HG02840 (cell line): ENCODE measurements around the gene KRTAP9-4.
"Not testable (repeated sequence)": the region's sequence is repeated elsewhere in the genome, so short reads cannot be mapped to it uniquely, and the experiment has no call there.

ENCODE experiments used
- ATAC-seq: cut with Tn5 transposase; IDR thresholded peaks from one replicate; pipeline ENCODE4 v1.9.1; 2021; ENCODE audit warnings: mild to moderate bottlenecking, moderate library complexity, moderate number of reproducible peaks; ENCODE audit not compliant: unreplicated experiment, low FRiP score

The KRTAP9-4 gene

GRCh38 chr17:41263212-41263611 lies 13.7 kb downstream of the KRTAP9-4 start:
- ATAC-seq, result no peak

- no peak for ATAC-seq
Observed at GRCh38 chr17:41264599-41264998, 15.1 kb downstream of the KRTAP9-4 start.

DNA sequence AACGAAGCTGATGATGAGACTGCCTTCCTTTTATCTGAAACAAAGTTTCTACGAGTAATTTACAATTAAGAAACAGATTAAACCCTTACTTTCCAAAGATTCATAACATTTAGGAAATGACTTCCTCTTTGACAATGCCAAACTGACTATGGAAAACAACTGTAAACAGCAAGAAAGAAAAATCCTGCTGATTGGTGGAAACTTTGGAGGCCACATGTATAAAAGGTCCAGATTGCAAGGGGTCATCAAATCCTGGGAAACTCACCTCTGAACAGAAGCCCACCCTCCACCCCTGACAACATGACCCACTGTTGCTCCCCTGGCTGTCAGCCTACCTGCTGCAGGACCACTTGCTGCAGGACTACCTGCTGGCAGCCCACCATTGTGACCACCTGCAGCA lies 15.6 kb downstream of the KRTAP9-4 start, which contains the start of gene KRTAP9-6:
Gene KRTAP9-6, plus strand, starts transcription at position 301 of the 400 bp plus-strand sequence. Its CDS starts 0 bp downstream, at position 301.
- ATAC-seq, result no peak

DNA sequence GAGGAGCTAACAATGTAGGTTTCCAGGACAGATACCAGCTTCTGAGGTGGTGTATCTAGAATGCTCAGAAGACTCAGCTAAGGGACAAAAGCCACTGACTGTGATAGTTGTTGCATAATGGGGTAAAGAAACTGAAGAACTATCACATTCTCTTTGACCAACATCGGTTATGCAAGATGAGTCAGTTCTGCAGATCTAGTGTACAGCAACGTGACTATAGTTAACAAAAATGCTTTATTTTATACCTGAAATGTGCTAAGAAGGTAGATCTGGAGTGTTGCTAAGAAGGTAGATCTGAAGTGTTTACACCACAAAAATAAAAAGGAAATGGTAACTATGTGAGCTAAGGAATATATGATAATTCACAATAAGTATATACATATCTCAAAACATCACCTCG lies 18.2 kb downstream of the KRTAP9-4 start:
- no peak for ATAC-seq

GRCh38 chr17:41271323-41271722 lies 21.8 kb downstream of the KRTAP9-4 start:
- not testable (repeated sequence) for ATAC-seq

- ATAC-seq, result no peak
Observed at GRCh38 chr17:41271858-41272257, 22.4 kb downstream of the KRTAP9-4 start.

DNA sequence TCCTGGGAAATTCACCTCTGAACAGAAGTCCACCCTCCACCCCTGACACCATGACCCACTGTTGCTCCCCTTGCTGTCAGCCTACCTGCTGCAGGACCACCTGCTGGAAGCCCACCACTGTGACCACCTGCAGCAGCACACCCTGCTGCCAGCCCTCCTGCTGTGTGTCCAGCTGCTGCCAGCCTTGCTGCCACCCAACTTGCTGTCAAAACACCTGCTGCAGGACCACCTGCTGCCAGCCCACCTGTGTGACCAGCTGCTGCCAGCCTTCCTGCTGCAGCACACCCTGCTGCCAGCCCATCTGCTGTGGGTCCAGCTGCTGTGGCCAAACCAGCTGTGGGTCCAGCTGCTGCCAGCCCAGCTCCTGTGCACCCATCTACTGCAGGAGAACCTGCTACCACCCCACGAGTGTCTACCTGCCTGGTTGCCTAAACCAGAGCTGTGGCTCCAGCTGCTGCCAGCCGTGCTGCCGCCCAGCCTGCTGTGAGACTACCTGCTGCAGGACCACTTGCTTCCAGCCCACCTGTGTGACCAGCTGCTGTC lies 26.2 kb downstream of the KRTAP9-4 start, which contains the start of gene KRTAP9-7:
Gene KRTAP9-7, plus strand, starts transcription at position 51 of the 543 bp plus-strand sequence. Its CDS starts 0 bp downstream, at position 51.
- not testable (repeated sequence) for ATAC-seq

DNA sequence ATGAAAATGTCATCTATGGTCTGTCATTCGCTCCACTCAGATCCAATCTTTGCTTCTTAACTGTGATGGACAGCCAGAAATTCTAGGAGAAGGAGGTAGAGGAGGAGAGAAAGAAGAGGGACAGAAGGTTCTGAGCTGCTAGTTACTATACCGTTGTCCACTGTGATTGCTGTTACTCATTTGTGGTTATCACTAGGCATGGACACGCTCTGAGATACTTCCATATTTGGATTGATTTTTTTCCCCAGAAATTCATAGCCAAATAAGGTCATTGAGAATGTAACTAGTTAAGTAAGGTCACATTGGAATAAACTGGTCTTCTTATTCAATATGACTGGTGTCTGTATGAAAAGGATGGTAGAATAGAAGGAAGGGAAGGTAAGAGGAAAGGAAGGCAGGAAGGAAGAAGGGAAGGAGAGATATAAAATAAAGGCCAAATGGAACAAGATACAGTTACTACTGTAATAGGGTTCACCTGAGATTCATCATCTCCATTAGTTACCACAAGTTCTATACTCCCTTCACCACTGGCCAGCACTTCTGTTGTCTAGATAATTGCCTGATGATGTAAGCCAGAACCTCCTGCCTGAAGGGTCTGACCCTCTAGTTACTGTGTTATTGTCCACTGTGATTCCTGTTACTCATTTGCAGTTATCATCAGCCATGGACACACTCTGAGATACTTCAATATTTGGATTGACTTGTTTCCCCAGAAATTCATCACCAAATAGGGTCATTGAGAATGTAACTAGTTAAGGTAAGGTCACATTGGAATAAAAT lies 28.9 kb downstream of the KRTAP9-4 start:
- ATAC-seq, result no peak

- no peak for ATAC-seq
Observed at GRCh38 chr17:41284043-41284442, 34.6 kb downstream of the KRTAP9-4 start.

DNA sequence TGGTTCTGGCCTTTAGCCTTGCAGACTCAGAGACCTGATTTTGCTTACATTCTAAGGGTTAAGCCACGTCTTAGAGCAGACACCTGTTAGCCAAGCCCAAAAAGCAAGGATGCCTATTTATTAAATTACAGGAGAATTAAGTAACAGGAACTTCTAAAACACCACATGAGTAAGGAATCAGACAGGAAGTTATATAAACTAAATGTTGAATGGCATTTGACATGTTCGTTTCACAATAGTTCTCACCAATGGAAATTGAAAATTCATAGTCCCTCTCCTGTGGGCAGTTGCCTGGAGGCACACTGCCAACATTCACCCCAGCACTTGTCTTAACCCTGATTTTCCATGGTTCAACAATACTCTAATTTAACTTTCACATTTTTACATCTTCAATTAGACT lies 35.1 kb downstream of the KRTAP9-4 start:
- no peak for ATAC-seq

DNA sequence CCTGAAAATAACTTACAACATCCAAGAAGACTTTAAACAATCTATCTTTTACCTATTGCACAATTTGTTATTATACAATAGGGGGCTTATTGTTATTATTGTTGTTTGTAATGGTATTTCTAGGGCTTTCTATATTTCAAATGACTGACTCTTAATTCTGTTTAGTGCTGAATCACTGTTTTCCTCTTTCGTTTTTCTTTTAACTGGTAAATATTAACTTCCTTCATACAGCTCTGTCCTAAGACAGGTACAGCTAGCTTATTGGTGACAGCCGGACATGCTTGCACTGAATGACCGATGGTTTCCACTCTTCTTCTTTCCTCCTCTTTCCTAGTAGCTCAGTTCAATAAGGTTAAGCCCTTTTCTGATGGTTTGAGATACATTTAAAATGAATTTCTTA lies 37.6 kb downstream of the KRTAP9-4 start:
- no peak for ATAC-seq

DNA sequence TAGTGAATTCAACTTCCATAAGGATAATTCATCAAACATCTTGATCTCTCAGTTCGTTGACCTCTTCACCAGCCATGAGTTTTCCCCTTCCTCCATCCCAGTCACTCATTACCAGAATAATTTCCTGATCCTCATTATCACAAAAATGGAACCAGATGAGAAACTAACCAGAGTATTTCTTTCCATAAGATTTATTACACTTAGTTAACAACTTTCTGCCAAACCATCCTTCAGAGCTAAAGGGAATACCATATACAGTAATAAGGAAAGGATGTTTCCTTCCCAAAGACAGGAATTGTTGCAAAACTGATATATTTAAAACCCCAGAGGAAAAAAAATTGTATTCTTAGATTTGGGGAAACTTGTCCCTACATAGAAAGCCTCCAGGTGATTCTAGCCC lies 44.5 kb downstream of the KRTAP9-4 start:
- ATAC-seq, result no peak

DNA sequence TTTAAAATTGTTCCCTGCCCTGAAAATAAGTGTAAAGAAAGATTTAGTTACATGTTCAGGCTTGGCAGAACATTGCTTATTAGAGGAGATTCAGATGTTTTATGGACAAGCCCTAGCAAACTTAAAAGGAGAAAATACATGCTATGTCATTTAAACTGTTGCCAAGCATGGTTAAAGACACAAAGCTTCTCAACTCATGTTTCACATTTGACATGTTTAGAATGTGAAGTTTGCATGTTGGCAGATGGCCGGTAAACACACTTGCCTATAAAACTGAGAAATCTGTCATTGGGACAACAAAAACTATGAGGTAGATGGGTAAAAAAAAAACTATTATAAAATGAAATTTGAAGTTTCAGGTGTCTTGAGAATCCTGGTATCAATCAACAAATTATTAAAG lies 47.4 kb downstream of the KRTAP9-4 start:
- no peak for ATAC-seq

GRCh38 chr17:41298458-41299135 lies 49.1 kb downstream of the KRTAP9-4 start:
- no peak for ATAC-seq
